Cerebellar nuclear complex (tissue), 1 donor: Measurements from ENCODE around the gene STARD7.
"Not testable (repeated sequence)": the region's sequence is repeated elsewhere in the genome, so short reads cannot be mapped to it uniquely, and the experiment has no call there.

Source experiments
- DNase-seq, 2 experiments: peaks; one replicate each; lab custom pipeline; 2025; lab: John Stamatoyannopoulos, UW

Gene STARD7

GRCh38 chr2:96208143-96209010, at the start of gene STARD7:
STARD7 (minus strand) TSS chr2:96208827; CDS start chr2:96208434, 393 bp downstream.
- DNase-seq = peak; percentile 32 to 73

GRCh38 chr2:96257744-96258143, 49.1 kb upstream of the STARD7 start:
- not testable (repeated sequence) for DNase-seq

- DNase-seq = no peak
Observed at GRCh38 chr2:96256611-96257113, 48.0 kb upstream of the STARD7 start.

- DNase-seq = no peak
Observed at GRCh38 chr2:96254571-96254970, 45.9 kb upstream of the STARD7 start.

GRCh38 chr2:96253006-96253405, 44.4 kb upstream of the STARD7 start:
- DNase-seq = no peak

GRCh38 chr2:96252526-96252925, 43.9 kb upstream of the STARD7 start:
- DNase-seq = no peak

- no peak for DNase-seq
Observed at GRCh38 chr2:96251721-96252292, 43.2 kb upstream of the STARD7 start.

GRCh38 chr2:96250188-96250587, 41.6 kb upstream of the STARD7 start:
- DNase-seq = no peak

- no peak for DNase-seq
Observed at GRCh38 chr2:96249654-96250053, 41.0 kb upstream of the STARD7 start.

GRCh38 chr2:96248624-96249023, 40.0 kb upstream of the STARD7 start:
- DNase-seq = no peak

- no peak for DNase-seq
Observed at GRCh38 chr2:96247896-96248295, 39.3 kb upstream of the STARD7 start.

GRCh38 chr2:96247009-96247408, 38.4 kb upstream of the STARD7 start:
- no peak for DNase-seq

- no peak for DNase-seq
Observed at GRCh38 chr2:96245609-96246390, 37.2 kb upstream of the STARD7 start.

- DNase-seq = no peak
Observed at GRCh38 chr2:96243843-96244242, 35.2 kb upstream of the STARD7 start.

- DNase-seq = no peak
Observed at GRCh38 chr2:96241900-96242611, 33.4 kb upstream of the STARD7 start.

GRCh38 chr2:96241227-96241626, 32.6 kb upstream of the STARD7 start:
- DNase-seq = no peak

- DNase-seq = peak; percentile 79 to 88
Observed at GRCh38 chr2:96240341-96241038, 31.9 kb upstream of the STARD7 start.

- DNase-seq = no peak
Observed at GRCh38 chr2:96239745-96240264, 31.2 kb upstream of the STARD7 start.

- DNase-seq = no peak
Observed at GRCh38 chr2:96239091-96239490, 30.5 kb upstream of the STARD7 start.

- no peak for DNase-seq
Observed at GRCh38 chr2:96238266-96238665, 29.6 kb upstream of the STARD7 start.

- DNase-seq = no peak
Observed at GRCh38 chr2:96236882-96237281, 28.3 kb upstream of the STARD7 start.
